HG03439 (cell line): ENCODE data around the gene EHMT1.

Experiments
- ATAC-seq: cut with Tn5 transposase; IDR thresholded peaks from one replicate; pipeline ENCODE4 v1.9.1; 2021; ENCODE audit warnings: mild to moderate bottlenecking, moderate library complexity; ENCODE audit not compliant: unreplicated experiment

EHMT1 gene

GRCh38 chr9:137618105-137619067 is at the start of gene EHMT1:
EHMT1 (plus strand) TSS chr9:137619005; CDS start chr9:137619029, 24 bp downstream.
- ATAC-seq = peak; percentile 61

- ATAC-seq = no peak
These were observed 49.1 kb upstream of the EHMT1 start for GRCh38 chr9:137569609-137570203.

GRCh38 chr9:137570566-137570965 is 48.2 kb upstream of the EHMT1 start:
- no peak for ATAC-seq

GRCh38 chr9:137574192-137574591 is 44.6 kb upstream of the EHMT1 start:
- no peak for ATAC-seq

- ATAC-seq = no peak
These were observed 43.5 kb upstream of the EHMT1 start for GRCh38 chr9:137575364-137575715.

DNA sequence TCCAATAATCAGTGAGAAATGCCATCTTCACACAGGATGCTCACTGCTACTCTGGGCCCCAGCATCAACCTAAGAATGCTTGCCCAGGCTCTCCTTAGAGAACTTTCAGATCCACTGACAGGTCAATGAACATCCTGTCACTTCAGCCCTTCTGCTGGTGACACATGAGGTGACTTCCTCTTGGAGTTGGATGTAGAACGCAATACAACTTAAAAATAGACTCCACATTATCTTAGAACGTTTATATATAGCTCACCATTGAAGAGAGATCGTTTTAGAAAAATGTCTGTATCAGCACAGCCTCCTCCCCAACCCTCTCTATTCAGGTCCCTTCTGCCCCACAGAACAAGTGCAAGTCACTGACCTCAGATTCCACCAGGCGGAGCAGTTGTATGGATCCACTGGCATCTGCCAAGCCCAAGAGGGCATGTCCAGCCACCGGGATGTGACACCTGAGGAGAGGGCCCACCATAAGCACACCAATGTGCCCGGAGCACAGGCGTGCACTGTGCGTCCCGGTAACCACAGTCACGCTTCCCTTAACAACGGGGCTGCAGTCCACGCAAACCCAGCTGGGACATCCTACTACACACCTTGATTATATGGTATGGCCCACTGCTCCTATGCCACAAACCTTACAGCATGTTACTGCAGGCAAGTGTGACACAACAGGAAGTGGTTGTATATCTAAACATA is 42.9 kb upstream of the EHMT1 start:
- no peak for ATAC-seq

GRCh38 chr9:137578518-137579258 is 40.1 kb upstream of the EHMT1 start, which contains the start of gene DPH7:
DPH7 (minus strand) TSS chr9:137578925; CDS start chr9:137578777, 148 bp downstream.
- ATAC-seq = peak; percentile 81

DNA sequence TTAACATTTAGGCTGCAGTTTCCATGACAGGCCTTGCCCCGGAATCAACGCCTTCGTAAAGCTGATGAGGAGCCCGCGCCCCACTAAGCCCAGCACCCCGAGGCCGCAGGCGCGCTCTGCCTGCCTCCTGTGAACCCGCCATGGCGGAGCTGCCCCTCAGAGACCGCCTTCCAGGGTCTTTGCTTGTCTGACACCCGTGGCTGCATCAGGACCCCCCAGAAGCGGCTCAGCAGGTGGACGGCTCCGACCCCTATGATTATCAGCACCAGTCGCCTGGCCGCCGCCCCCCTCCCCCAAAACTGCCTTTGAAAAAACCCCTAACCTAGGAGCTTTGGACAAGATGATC is 39.6 kb upstream of the EHMT1 start:
- ATAC-seq = no peak

GRCh38 chr9:137580209-137580953 is 38.4 kb upstream of the EHMT1 start:
- ATAC-seq = no peak

- no peak for ATAC-seq
These were observed 37.9 kb upstream of the EHMT1 start for GRCh38 chr9:137580954-137581322.

DNA sequence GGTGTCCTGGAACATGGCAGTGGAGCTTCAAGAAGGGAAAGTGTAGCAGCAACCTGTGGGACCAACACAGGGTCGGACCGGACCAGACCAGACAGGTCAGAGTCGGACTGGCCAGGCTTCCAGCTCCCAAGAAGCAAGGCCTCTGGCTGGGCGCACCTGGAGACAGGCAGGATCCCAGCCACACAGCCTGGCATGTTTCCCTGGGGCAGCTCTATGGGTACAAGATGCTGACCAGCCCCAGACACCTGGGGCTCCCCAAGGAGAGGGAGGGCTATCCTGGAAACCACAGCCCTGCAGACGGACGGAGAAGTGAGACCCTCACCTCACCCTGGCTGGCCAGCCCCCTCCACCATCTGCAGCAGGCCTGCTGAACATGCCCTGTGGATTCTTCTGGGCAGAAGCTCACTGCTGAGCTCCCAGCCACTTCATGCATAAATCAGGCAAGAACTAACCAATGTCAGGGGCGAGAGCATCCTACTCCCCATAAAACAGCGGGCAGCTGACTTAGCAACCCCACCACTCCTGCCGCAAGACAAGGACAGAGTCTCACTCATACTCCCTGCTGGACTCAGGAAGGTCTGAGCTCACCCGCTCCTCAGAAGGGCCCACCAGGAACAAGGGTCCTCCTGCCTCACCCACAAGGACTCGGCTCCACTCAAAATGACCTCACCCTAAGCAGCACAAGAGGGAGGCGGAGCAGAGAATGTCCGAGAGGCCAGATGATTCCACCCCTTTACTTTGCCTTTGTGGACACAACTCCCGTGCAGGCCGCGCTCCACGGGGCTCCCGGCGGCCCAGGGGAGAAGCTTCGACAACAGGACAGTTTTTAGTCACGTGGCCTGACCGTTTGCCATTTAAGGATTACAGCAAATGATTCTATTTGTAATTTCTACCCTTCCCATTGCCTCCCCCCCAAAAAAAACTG is 37.2 kb upstream of the EHMT1 start:
- no peak for ATAC-seq

DNA sequence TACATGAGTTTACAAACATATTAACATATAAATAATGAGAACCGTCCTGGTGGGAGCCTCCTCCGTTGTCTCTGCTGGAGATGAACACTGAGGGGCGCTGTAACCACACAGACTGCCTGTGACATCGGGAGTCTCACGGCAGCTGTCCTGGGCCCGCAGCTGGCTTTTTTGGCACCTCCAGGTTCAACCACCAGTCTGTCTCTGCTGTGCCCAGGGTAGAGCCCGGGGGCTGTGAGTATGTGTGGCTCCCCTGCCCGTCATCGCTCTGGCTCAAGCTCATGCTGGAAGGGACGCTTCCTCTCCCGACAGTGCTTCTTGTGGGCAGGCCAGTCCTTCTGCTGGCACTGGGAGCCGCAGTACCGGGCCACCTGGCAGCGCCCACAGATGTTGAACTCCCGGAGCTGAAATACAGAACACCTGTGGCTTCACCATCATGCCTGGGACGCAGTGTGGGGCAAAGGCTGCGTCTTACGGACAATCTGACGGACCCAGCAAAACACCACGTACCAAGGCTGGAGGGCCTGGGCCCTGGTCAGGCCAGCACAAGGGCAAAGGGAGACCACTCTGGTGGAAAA is 36.4 kb upstream of the EHMT1 start:
- ATAC-seq = no peak

- ATAC-seq = no peak
These were observed 35.5 kb upstream of the EHMT1 start for GRCh38 chr9:137583347-137583746.

- no peak for ATAC-seq
These were observed 34.8 kb upstream of the EHMT1 start for GRCh38 chr9:137583957-137584356.

DNA sequence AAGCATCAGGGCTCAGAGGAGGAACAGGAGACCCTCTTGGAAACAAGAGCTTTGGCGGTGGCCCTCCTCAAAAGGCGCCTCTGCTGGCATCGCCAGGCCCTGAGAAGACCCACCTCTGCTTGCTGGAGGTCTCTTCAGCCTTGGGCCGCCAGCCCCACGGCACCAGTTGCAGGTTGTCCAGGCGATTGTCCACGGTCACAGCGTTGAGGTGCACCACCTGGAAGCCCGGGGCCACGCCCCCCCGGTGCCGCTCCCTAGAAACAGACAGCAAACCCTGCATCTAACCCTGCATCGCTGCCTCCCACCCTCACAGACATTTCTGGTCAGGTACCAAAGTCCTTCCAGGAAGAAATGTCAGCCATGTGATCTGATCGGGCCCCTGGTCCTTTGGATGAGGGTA is 32.0 kb upstream of the EHMT1 start:
- no peak for ATAC-seq

DNA sequence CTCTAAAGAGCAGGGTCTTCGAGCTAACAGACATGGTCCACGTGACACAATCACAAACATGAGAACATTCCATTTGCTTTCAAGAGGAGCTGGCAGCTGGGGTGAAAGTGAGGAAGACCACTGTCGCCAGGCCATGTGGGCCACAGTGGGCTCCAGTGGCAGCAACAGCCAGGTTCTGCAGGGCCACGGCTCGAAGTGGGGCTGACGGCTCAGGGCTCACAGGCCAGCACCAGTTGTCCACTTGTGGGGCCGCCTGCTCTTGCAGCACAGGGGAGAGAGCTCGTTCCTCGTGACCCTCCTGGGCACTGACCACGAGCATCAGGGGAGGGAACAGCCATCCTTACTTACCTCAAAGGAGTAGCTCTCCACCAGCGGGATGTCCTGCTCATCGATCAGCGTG is 30.5 kb upstream of the EHMT1 start:
- ATAC-seq = no peak

DNA sequence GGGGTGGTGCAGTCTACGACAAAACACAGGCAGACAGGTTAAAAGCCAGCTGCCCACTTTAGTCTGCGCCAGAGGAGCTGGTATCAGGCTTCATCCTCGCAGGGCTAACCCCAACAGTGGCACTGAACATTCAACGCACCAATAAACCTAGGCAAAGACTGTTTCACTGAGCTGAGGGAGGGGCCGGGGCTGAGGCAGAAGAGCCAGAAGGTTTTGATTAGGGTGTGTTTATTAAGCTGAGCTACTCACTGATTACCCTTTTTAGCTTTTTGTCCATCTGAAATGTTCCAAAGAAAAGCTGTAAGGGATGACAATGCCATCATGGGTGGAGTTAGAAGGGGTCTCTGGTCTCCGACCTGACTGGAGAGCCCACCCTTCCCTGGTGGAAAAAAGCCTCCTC is 29.9 kb upstream of the EHMT1 start:
- ATAC-seq = no peak

DNA sequence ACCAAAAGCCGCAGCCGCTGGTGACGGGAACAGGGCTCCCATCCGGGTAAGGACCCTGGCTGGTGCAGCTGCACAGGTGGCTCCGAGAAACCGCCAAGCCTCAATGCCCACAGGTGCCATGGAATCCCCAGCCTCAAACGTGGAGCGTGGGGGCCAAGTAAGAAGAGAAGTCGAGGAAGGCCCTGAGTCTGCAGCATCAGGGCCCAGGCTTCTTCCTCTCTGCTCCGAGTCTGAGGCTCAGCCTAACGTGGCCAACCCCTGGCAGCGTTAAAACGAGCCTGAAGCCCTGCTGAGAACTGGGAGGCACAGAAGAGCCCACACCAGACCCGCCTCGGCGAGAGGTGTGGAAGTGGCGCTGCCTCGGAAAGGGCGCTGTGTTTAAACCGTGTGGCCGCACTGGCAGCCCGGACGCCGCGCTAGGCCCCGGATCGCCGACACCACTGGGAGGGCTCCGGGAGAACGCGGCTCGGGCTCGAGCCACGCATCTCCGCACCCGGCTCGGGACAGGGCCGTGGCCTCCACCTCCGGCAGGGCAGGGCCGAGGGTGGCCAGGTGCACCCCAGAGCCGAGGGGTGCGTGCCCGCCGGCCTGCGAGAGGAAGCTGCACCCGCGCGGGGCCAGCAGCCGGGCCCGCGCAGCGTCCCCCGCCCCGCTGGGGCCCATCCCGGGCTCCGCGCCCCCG is 29.2 kb upstream of the EHMT1 start:
- ATAC-seq = peak; percentile 32

- no peak for ATAC-seq
These were observed 28.7 kb upstream of the EHMT1 start for GRCh38 chr9:137590123-137590468.
